Endothelial cell (in vitro differentiated cells): ENCODE measurements around the gene RASSF8. TPM values are rescaled to one million over a fixed set of nuclear protein-coding genes. Genes with fewer than 3 reads are reported as not detected.

Experiments used
- DNase-seq: peaks from one replicate; pipeline ENCODE4 v3.0.0; 2021; ENCODE audit warnings: low spot score
- H3K27ac Mint-ChIP-seq: one replicate; pipeline ENCODE4 v1.8.0; 2021; ENCODE audit warnings: mixed read lengths, inconsistent platforms; ENCODE audit not compliant: unreplicated experiment
- H3K27me3 Mint-ChIP-seq: one replicate; pipeline ENCODE4 v1.8.0; 2021; ENCODE audit warnings: mild to moderate bottlenecking, moderate library complexity, mixed read lengths, inconsistent platforms; ENCODE audit not compliant: unreplicated experiment
- H3K36me3 Mint-ChIP-seq: one replicate; pipeline ENCODE4 v1.8.0; 2021; ENCODE audit warnings: mild to moderate bottlenecking, low read depth, mixed read lengths, inconsistent platforms; ENCODE audit not compliant: unreplicated experiment
- H3K4me1 Mint-ChIP-seq: one replicate; pipeline ENCODE4 v1.8.0; 2021; ENCODE audit warnings: mild to moderate bottlenecking, mixed read lengths, inconsistent platforms; ENCODE audit not compliant: unreplicated experiment
- H3K4me3 Mint-ChIP-seq: one replicate; pipeline ENCODE4 v1.8.0; 2021; ENCODE audit warnings: mild to moderate bottlenecking, mixed read lengths, inconsistent platforms; ENCODE audit not compliant: unreplicated experiment
- H3K9me3 Mint-ChIP-seq: one replicate; pipeline ENCODE4 v1.8.0; 2021; ENCODE audit warnings: mixed read lengths, inconsistent platforms; ENCODE audit not compliant: unreplicated experiment
- total RNA-seq: library from RNA; stranded (reverse); fragmentation: NEBNext Ultra II Directional; extraction: Animal tissue kit (Norgen Biotek cat#: 25700); gene quantifications from one replicate; pipeline ENCODE4 v1.2.1, GENCODE V29; 2021; ENCODE audit not compliant: unreplicated experiment
- TF ChIP-seq, protein P1 (sequence below): fragments of 200-600 bp; sonication (generic); IDR thresholded peaks from one replicate; pipeline ENCODE4 v1.5.0; 2021; ENCODE audit warnings: antibody characterized with exemption; ENCODE audit not compliant: unreplicated experiment

The RASSF8 gene
- total RNA-seq, 1 donor from 2014 or later: 87.2 TPM

DNA sequence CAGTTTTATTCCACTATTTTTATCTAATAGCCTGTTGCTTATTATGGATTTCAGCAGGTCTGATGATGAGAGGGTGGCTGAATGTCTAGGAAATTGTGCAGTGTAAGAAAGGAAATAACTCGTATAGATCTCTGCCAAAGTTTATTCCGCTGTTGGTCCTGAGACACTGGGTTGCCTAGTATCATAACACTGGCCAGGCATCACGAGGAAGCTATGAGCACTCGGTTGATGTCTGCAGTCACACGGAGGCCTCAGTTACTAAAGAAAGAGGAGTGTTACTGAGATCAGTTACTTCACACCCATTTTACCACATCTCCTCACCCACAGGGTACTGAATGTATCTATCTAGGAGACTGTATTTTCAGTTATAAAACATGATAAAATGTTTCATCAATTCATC is 144.5 kb downstream of the RASSF8 start:
- H3K4me3 Mint-ChIP-seq: no peak overlapping the region

DNA sequence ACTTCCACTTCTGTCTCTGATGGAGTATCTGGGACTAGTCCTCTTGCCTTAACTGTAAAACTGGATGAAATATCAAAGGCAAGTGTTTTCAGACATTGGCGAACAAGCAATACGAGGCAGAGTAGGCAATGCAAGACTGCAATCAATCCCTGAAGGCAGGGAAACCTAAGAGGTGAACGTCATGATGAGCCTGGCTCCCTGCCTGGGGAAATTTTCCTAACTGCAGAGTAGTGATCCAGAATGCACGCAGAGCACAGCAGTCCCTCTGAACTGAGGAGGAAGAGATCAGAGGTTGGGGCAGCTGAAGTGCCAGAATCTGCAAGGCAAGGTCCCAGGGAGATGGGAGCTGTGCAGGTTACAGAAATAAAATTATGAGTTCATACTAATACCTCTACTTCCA is 147.9 kb downstream of the RASSF8 start:
- Mint-ChIP-seq H3K27me3 (no peaks in the 10 kb centered on the region), H3K4me1 (peaks cover 9% of the 10 kb centered on the region)

More for the DNA sequence above, 144.5 kb downstream of the RASSF8 start:
- H3K27me3 Mint-ChIP-seq: no peaks in the 10 kb centered on the region
- no peaks in the 10 kb centered on the region for H3K36me3 Mint-ChIP-seq
- TF ChIP-seq, protein P1, sequence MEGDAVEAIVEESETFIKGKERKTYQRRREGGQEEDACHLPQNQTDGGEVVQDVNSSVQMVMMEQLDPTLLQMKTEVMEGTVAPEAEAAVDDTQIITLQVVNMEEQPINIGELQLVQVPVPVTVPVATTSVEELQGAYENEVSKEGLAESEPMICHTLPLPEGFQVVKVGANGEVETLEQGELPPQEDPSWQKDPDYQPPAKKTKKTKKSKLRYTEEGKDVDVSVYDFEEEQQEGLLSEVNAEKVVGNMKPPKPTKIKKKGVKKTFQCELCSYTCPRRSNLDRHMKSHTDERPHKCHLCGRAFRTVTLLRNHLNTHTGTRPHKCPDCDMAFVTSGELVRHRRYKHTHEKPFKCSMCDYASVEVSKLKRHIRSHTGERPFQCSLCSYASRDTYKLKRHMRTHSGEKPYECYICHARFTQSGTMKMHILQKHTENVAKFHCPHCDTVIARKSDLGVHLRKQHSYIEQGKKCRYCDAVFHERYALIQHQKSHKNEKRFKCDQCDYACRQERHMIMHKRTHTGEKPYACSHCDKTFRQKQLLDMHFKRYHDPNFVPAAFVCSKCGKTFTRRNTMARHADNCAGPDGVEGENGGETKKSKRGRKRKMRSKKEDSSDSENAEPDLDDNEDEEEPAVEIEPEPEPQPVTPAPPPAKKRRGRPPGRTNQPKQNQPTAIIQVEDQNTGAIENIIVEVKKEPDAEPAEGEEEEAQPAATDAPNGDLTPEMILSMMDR: no peak
- DNase-seq: no peak
- no peak overlapping the region for H3K27ac Mint-ChIP-seq
- peaks cover 4% of the 10 kb centered on the region for H3K4me1 Mint-ChIP-seq
- no peaks in the 10 kb centered on the region for H3K9me3 Mint-ChIP-seq

DNA sequence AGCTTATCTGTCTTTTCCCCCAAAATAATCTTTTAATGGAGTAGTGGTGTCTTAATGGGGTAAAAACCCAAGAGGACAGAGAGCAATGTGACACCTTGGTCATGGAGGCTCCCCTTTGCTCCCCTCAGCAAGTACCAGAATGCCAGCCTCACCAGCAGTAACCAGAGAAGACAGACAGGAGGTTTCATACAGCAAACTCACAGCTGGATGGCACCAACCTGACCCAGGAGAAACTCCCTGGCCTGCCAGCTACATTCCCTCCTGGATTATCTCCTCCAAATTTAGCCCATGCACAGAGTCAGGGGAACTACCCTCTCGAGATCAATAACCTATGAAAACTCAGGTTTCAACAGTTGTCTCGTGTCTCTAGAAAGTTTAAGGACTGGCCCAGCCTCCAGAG is 150.4 kb downstream of the RASSF8 start:
- peaks cover 24% of the 10 kb centered on the region for H3K4me1 Mint-ChIP-seq
- TF ChIP-seq, protein P1: no peak
- DNase-seq: no peak
- H3K9me3 Mint-ChIP-seq: no peaks in the 10 kb centered on the region
- H3K27me3 Mint-ChIP-seq: peaks cover 3% of the 10 kb centered on the region
- H3K27ac Mint-ChIP-seq: no peak overlapping the region
- no peaks in the 10 kb centered on the region for H3K36me3 Mint-ChIP-seq
- no peak overlapping the region for H3K4me3 Mint-ChIP-seq

More for the DNA sequence above, 147.9 kb downstream of the RASSF8 start:
- DNase-seq: no peak
- no peaks in the 10 kb centered on the region for H3K36me3 Mint-ChIP-seq
- H3K9me3 Mint-ChIP-seq: no peaks in the 10 kb centered on the region
- TF ChIP-seq, protein P1: no peak
- no peak overlapping the region for H3K27ac Mint-ChIP-seq
- no peak overlapping the region for H3K4me3 Mint-ChIP-seq

DNA sequence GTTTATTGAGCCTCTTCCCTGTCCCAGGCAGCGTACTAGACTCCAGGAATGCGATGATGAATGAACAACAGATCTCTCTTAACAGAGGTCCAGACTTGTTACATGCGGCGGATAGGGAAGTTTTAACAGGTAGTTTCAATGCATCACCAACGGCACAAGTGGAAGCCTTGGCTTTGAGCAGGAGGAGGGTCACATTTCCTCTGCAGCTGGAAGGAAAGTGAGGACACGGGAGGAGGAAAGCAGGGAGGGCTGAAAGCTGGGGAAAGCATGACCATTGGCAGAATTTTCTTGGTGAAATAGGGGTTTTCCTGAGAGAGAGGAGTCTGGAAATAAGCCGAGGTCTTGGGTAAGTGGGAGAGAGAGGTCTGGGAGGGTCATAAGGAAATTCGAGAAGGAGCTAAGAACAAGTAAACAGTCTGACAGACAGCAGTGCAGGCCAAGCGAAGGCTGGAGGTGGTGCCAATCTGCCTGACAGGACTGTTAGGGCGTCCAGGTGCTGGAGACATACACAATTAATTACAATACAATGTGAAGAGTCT is 150.9 kb downstream of the RASSF8 start:
- no peak overlapping the region for H3K27ac Mint-ChIP-seq
- no peak for DNase-seq
- no peak overlapping the region for H3K4me3 Mint-ChIP-seq
- no peaks in the 10 kb centered on the region for H3K36me3 Mint-ChIP-seq
- TF ChIP-seq, protein P1: no peak
- H3K9me3 Mint-ChIP-seq: no peaks in the 10 kb centered on the region
- peaks cover 3% of the 10 kb centered on the region for H3K27me3 Mint-ChIP-seq
- peaks cover 24% of the 10 kb centered on the region for H3K4me1 Mint-ChIP-seq

DNA sequence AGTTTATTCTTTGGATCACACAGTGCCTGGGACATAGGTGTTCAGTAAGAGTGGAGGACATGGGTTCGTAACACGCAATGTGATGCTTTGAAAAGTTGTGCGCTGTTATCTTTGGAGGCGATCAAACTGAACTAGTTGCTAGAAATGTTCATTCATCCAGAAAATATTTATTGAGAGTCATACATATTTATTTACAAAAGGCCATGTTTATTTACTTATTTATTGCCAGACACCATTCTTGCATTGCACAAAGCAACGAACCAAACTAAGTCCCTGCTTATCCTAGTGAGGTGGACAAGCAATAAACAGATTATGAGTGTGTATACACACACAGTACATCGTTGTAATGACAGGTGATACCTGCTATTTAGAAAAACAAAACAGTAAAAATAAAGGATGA is 153.8 kb downstream of the RASSF8 start:
- no peak for DNase-seq
- H3K9me3 Mint-ChIP-seq: no peaks in the 10 kb centered on the region
- no peak overlapping the region for H3K27ac Mint-ChIP-seq
- H3K4me1 Mint-ChIP-seq: peaks cover 31% of the 10 kb centered on the region
- TF ChIP-seq, protein P1: no peak
- no peaks in the 10 kb centered on the region for H3K36me3 Mint-ChIP-seq
- peak overlapping the region; percentile 21 for H3K4me3 Mint-ChIP-seq
- peaks cover 3% of the 10 kb centered on the region for H3K27me3 Mint-ChIP-seq
